Large intestine (tissue), 3 donors: Measurements from ENCODE around the gene USP40. TPM values are rescaled to one million over a fixed set of nuclear protein-coding genes. Genes with fewer than 3 reads are reported as not detected.

Source experiments
- DNase-seq, 2 donors: peaks; one replicate each; pipeline versions ENCODE4 v3.0.0 to v3.0.0-alpha.2; 2013
- H3K27ac ChIP-seq: one replicate; pipeline ENCODE4 v1.5.1; 2013; ENCODE audit warnings: low read length
- H3K27me3 ChIP-seq: 2 replicates; pipeline ENCODE4 v1.6.1; 2013; ENCODE audit warnings: low read length; ENCODE audit not compliant: control insufficient read depth, insufficient read depth
- H3K36me3 ChIP-seq: 2 replicates; pipeline ENCODE4 v1.6.1; 2013; ENCODE audit warnings: low read length; ENCODE audit not compliant: control insufficient read depth, insufficient read depth
- H3K4me1 ChIP-seq: one replicate; pipeline ENCODE4 v1.6.1; 2013; ENCODE audit warnings: low read length; ENCODE audit not compliant: control insufficient read depth, insufficient read depth
- H3K4me3 ChIP-seq: one replicate; pipeline ENCODE4 v1.5.1; 2013; ENCODE audit warnings: low read length
- H3K9me3 ChIP-seq: one replicate; pipeline ENCODE4 v1.6.1; 2013; ENCODE audit warnings: mild to moderate bottlenecking, low read depth, low read length, moderate library complexity; ENCODE audit not compliant: control insufficient read depth
- WGBS: methylation state at CpG from one replicate; pipeline ENCODE4 v1.1.5; 2013; ENCODE audit warnings: low lambda C conversion rate; ENCODE audit not compliant: insufficient coverage; 5-methylcytosine and 5-hydroxymethylcytosine counted together
- polyA plus RNA-seq: library from polyadenylated mRNA; unstranded; fragments of 120-200 nt; gene quantifications from one replicate; pipeline ENCODE4 v1.2.1, GENCODE V29; 2013

USP40 gene
- polyA plus RNA-seq, 1 donor: 33.6 TPM

DNA sequence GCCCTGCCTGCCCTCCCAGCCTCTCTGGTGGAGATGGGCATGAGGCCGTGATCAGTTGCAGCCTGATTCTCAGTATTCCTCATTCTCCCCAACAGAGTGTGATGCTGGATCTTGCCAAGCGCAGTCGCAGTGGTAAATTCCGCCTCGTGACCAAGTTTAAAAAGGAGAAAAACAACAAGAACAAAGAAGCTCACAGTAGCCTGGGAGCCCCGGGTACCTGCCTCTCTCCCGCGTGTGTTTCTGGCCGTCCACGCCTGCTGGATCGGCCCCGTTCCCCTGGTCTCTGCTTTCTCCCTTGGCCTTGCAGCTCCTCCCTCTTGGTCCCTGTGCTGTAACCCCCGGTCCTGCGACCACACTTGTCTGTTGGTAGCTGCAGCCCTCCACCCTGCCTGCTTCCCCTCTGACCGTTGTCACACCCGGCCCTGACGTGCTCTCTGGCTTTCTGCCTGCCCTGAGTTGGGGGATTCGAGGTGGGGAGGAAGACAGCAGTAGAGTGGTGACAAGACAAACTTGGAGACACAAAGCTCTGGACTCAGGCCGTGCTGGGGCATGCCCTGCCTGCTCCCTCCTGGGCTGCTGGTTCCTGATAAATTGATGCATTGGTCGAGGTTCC is 99.5 kb downstream of the USP40 start:
- no peak for DNase-seq
- H3K4me3 ChIP-seq: no peak overlapping the region
- WGBS: no CpG with 5 or more reads among the region's 20 CpGs
- H3K9me3 ChIP-seq: peaks cover 5% of the 10 kb centered on the region
- no peaks in the 10 kb centered on the region for H3K4me1 ChIP-seq
- H3K36me3 ChIP-seq: peaks cover 65% of the 10 kb centered on the region
- H3K27me3 ChIP-seq: no peaks in the 10 kb centered on the region
- no peak overlapping the region for H3K27ac ChIP-seq

- no peak for DNase-seq
- no peak overlapping the region for H3K4me3 ChIP-seq
- H3K27me3 ChIP-seq: no peaks in the 10 kb centered on the region
- no CpG with 5 or more reads among the region's 16 CpGs for WGBS
- H3K36me3 ChIP-seq: peaks cover 74% of the 10 kb centered on the region
- no peak overlapping the region for H3K27ac ChIP-seq
- H3K4me1 ChIP-seq: no peaks in the 10 kb centered on the region
- H3K9me3 ChIP-seq: peaks cover 5% of the 10 kb centered on the region
Observed at GRCh38 chr2:233464531-233465240, 101.9 kb downstream of the USP40 start.

- no peak overlapping the region for H3K27ac ChIP-seq
- no peak overlapping the region for H3K4me3 ChIP-seq
- H3K36me3 ChIP-seq: peaks cover 73% of the 10 kb centered on the region
- no peaks in the 10 kb centered on the region for H3K4me1 ChIP-seq
- no peaks in the 10 kb centered on the region for H3K27me3 ChIP-seq
- H3K9me3 ChIP-seq: no peaks in the 10 kb centered on the region
- no peak for DNase-seq
- no CpG with 5 or more reads among the region's 19 CpGs for WGBS
Observed at GRCh38 chr2:233464056-233464455, 102.5 kb downstream of the USP40 start.

GRCh38 chr2:233463586-233463985 is 103.0 kb downstream of the USP40 start:
- WGBS: 98% methylated on average over 8 of the region's 16 CpGs
- H3K4me3 ChIP-seq: no peak overlapping the region
- H3K27ac ChIP-seq: no peak overlapping the region
- no peaks in the 10 kb centered on the region for H3K9me3 ChIP-seq
- H3K27me3 ChIP-seq: no peaks in the 10 kb centered on the region
- H3K4me1 ChIP-seq: no peaks in the 10 kb centered on the region
- H3K36me3 ChIP-seq: peaks cover 73% of the 10 kb centered on the region
- DNase-seq: no peak

GRCh38 chr2:233462826-233463470 is 103.6 kb downstream of the USP40 start:
- Histone ChIP-seq H3K4me3 (no peak overlapping the region), H3K27me3 (no peaks in the 10 kb centered on the region), H3K27ac (no peak overlapping the region), H3K9me3 (no peaks in the 10 kb centered on the region), H3K4me1 (no peaks in the 10 kb centered on the region), H3K36me3 (peaks cover 71% of the 10 kb centered on the region)
- WGBS: 94% methylated on average over 3 of the region's 21 CpGs
- DNase-seq: no peak

DNA sequence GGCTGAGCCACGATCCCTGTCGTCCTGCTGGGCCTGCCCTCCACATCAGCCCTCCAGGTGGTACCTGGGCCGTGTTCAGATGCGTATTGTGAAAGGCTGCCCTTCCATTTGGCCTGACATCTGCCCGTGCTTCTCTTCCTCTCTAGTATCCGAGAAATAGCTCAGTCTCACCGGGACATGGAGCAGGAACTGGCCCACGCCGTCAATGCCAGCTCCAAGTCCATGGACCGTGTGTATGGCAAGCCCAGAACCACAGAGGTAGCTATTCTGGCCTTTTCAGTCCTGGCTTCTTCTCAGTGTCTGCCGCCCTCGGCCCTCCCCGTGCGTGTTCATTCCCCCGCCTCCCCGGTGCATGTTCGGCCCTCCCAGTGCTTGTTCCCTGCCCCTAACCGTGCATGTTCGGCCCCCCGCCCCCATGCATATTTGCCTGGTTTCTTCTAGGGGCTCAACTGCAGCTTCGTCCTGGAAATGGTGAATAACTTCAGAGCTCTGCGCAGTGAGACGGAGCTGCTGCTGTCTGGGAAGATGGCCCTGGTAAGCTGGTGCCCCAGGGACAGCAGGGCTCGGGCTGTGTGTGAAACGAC is 104.3 kb downstream of the USP40 start:
- no peaks in the 10 kb centered on the region for H3K27me3 ChIP-seq
- no peak for DNase-seq
- H3K9me3 ChIP-seq: no peaks in the 10 kb centered on the region
- no peak overlapping the region for H3K27ac ChIP-seq
- H3K4me1 ChIP-seq: no peaks in the 10 kb centered on the region
- WGBS: no CpG with 5 or more reads among the region's 25 CpGs
- H3K4me3 ChIP-seq: no peak overlapping the region
- peaks cover 73% of the 10 kb centered on the region for H3K36me3 ChIP-seq

DNA sequence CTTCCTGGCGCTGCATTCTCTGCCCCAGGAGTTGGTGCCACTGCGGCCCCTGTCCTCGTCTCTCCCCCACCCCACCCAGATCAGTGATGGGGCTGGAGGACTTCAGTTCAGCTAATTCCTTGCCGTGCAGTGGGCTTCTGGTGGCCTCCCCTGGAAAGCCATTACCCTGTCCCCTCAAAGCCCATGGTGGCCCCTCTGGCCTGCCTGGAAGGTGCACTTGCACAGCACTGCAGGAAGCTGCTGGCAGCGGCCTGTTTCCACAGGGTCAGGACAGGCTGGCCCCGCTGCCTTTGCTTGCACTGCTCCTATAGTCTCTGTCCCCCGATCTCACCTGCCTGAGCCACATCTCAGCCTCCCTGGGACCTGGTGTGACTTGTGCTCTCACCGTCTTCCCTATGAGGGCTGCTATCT is 105.1 kb downstream of the USP40 start:
- H3K4me1 ChIP-seq: no peaks in the 10 kb centered on the region
- no peak overlapping the region for H3K4me3 ChIP-seq
- no peaks in the 10 kb centered on the region for H3K9me3 ChIP-seq
- no peaks in the 10 kb centered on the region for H3K27me3 ChIP-seq
- no peak for DNase-seq
- WGBS: no CpG with 5 or more reads among the region's 8 CpGs
- peaks cover 74% of the 10 kb centered on the region for H3K36me3 ChIP-seq
- H3K27ac ChIP-seq: no peak overlapping the region

DNA sequence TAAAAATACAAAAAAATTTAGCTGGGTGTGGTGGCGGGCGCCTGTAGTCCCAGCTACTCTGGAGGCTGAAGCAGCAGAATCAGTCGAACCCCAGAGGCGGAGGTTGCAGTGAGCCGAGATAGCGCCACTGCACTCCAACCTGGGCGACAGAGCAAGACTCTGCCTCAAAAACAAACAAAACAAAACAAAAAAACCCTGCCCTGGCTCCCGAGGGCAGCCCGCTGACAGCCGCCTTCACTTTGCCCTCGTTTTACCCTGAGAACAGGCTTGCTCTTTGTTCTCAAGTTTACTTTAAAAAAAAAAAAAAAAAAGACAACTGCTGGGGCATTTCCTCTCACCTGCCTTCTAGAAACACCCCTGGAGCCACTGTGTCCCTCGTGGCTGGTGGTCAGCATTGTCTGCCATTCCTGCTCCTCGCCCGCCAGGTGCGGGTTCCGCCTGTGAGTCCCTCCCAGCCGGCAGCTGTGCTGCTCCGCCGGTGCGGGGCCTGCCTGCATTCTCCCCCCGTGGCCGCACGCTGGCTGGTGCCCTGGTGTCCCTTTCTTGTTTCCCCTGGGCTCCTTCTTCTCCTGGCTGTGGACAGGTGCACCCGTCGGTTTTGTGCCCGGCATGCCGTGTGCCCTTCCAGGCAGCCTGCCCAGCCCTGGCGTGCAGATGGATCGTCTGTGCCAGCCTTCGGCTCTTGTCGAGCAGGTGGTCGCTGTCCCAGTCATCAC is 105.7 kb downstream of the USP40 start:
- DNase-seq: peak in 1 of 2 donors; percentile 44
- Histone ChIP-seq H3K9me3 (no peaks in the 10 kb centered on the region), H3K27ac (no peak overlapping the region), H3K4me1 (no peaks in the 10 kb centered on the region), H3K4me3 (no peak overlapping the region), H3K36me3 (peaks cover 79% of the 10 kb centered on the region), H3K27me3 (no peaks in the 10 kb centered on the region)
- WGBS: 93% methylated on average over 3 of the region's 32 CpGs

DNA sequence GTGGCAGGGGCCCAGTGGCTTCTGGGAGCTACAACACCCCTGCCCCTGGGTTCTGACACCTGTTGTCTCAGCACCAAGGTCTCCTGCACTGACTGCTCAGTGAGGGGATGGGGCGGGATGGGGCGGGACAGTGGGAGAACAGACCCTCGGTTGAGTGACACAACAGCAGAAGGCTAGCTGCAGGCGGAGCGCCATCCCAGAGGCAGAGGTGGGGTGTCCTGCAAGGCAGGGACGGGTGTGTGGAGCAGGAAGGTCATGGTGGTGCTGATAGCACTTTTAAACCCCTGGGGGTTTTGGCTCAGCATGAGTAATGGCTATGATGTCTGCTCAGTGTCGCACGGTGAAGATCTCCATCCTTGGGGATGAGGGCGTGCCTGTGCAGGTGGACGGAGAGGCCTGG is 107.2 kb downstream of the USP40 start:
- no peaks in the 10 kb centered on the region for H3K9me3 ChIP-seq
- H3K27me3 ChIP-seq: no peaks in the 10 kb centered on the region
- H3K36me3 ChIP-seq: peaks cover 85% of the 10 kb centered on the region
- H3K4me3 ChIP-seq: no peak overlapping the region
- no peak for DNase-seq
- no peaks in the 10 kb centered on the region for H3K4me1 ChIP-seq
- H3K27ac ChIP-seq: no peak overlapping the region
- WGBS: no CpG with 5 or more reads among the region's 10 CpGs

DNA sequence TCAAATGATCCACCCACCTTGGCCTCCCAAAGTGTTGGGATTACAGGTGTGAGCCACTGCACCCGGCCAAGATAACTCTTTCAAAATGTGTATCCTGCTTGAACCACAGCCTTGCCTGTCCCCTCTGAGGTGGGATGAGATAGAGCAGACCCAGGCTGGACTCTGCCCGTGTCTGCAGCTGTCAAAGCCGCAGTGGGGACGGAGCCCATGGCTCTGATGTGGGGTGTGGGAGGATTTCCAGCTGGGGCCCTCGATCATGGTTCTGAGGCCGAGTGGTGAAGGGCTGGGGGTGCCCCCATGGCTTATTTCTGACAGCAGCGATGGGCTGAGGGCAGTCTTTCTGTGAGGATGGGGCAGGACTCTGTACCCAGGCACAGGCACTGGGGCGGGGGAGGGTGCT is 107.8 kb downstream of the USP40 start:
- WGBS: no CpG with 5 or more reads among the region's 8 CpGs
- H3K27ac ChIP-seq: no peak overlapping the region

More for the DNA sequence above, 107.8 kb downstream of the USP40 start:
- DNase-seq: no peak
- H3K27me3 ChIP-seq: no peaks in the 10 kb centered on the region
- no peak overlapping the region for H3K4me3 ChIP-seq
- no peaks in the 10 kb centered on the region for H3K4me1 ChIP-seq
- H3K36me3 ChIP-seq: peaks cover 84% of the 10 kb centered on the region
- no peaks in the 10 kb centered on the region for H3K9me3 ChIP-seq
